Right lobe of liver (tissue), 6 donors: Measurements from ENCODE around the gene CCL4. TPM values are rescaled to one million over a fixed set of nuclear protein-coding genes. Genes with fewer than 3 reads are reported as not detected.
"Not testable (repeated sequence)": the region's sequence is repeated elsewhere in the genome, so short reads cannot be mapped to it uniquely, and the experiment has no call there.

Experiments
- ATAC-seq, 4 donors: fragments of 200-7000 bp; cut with Tn5 transposase; one replicate each; pipeline ENCODE4 v1.9.1; 2020; ENCODE audit warnings: mild to moderate bottlenecking in 4 of 4, moderate library complexity in 4 of 4
- DNase-seq, 3 donors: peaks; one replicate each; pipeline ENCODE4 v3.0.0-alpha.2; 2020
- H3K27ac ChIP-seq, 3 donors: fragments of 200-600 bp; one replicate each; pipeline ENCODE4 v1.8.0; 2022
- H3K27me3 ChIP-seq, 2 donors: fragments of 200-600 bp; one replicate each; pipeline ENCODE4 v1.8.0; 2022
- H3K36me3 ChIP-seq, 4 donors: fragments of 200-600 bp; sonication (generic) in 1 of 4; one replicate each; pipeline versions ENCODE4 v1.5.1 to v1.8.0; 2017 to 2022; ENCODE audit warnings: control low read depth in 1 of 4
- H3K4me1 ChIP-seq, 4 donors: fragments of 200-600 bp; sonication (generic) in 1 of 4; one replicate each; pipeline versions ENCODE4 v1.5.1 to v1.8.0; 2017 to 2022; ENCODE audit warnings: control low read depth in 1 of 4
- H3K4me3 ChIP-seq, 3 donors: fragments of 200-600 bp; one replicate each; pipeline ENCODE4 v1.8.0; 2022
- H3K9me3 ChIP-seq, 4 donors: fragments of 200-600 bp; sonication (generic) in 1 of 4; one replicate each; pipeline versions ENCODE4 v1.5.1 to v1.8.0; 2017 to 2022; ENCODE audit warnings: control low read depth in 1 of 4
- CTCF ChIP-seq, 4 donors: fragments of 200-600 bp in 3 of 4; fragments of 450-650 bp in 1 of 4; IDR thresholded peaks; one replicate each; pipeline versions ENCODE4 v1.5.1 to v1.8.0; 2016 to 2022; ENCODE audit warnings: antibody characterized with exemption in 4 of 4, mild to moderate bottlenecking in 2 of 4
- POLR2A ChIP-seq: fragments of 450-650 bp; IDR thresholded peaks from one replicate; pipeline ENCODE4 v1.6.1; 2017; ENCODE audit warnings: antibody characterized with exemption, mild to moderate bottlenecking
- WGBS: methylation state at CpG from one replicate; pipeline ENCODE4 v1.1.6; 2018; ENCODE audit warnings: low coverage, low lambda C conversion rate; ENCODE audit not compliant: insufficient coverage; ENCODE audit errors: missing lambda C conversion rate; 5-methylcytosine and 5-hydroxymethylcytosine counted together
- intact Hi-C, 2 donors: fragments of 100-400 bp; cut with DNase I; formaldehyde crosslinking; loops; one replicate each; pipeline versions ENCODE4 v1.11.2 to v1.14.1; 2022
- total RNA-seq, 6 experiments: library from RNA; depleted of rRNA in 2 of 6; stranded (reverse); fragments of >200 nt in 2 of 6; fragmentation: NEBNext Ultra II Directional in 3 of 6; extraction: Animal tissue kit (Norgen Biotek cat#: 25700) in 3 of 6; gene quantifications; one replicate each; pipeline versions ENCODE4 v1.1.0 to v1.2.4, GENCODE V29; 2016 to 2023
- donor health status: DM: no; HTN: yes; CAD: no.
- donor health status: DM: no; HTN: no; CAD: no.
- donor health status: DM: no; HTN: no; CAD: no.
- donor health status: DM: no; HTN: yes; CAD: no.
- donor health status: DM: no; HTN: yes; CAD: no.

CCL4 gene
- total RNA-seq, 6 experiments from 2014 or later, result 0.79 to 7.1 (median 2.4) TPM

- Histone ChIP-seq H3K4me3 (no peak overlapping the region), H3K9me3 (no peaks in the 10 kb centered on the region), H3K36me3 (no peaks in the 10 kb centered on the region), H3K27me3 (no peaks in the 10 kb centered on the region), H3K27ac (no peak overlapping the region), H3K4me1 (no peaks in the 10 kb centered on the region)
- DNase-seq (no peak), ATAC-seq (no peak)
- WGBS, result 73% methylated on average over 1 of the region's 1 CpG
- intact Hi-C loops, result loop anchor here (10.0 kb wide), 2 partner anchors 70 to 90 kb away; partner anchors contain the start of genes CCL14 (in 2 of the 2) and CCL16 (in 2 of the 2)
- no peak for TF ChIP-seq POLR2A
- no peak for TF ChIP-seq CTCF (IDR thresholded peaks at IDR 0.05)
These were observed 29.3 kb upstream of the CCL4 start for GRCh38 chr17:36074365-36074764.

- intact Hi-C loops, H3K9me3 ChIP-seq, H3K4me3 ChIP-seq, H3K36me3 ChIP-seq, H3K27ac ChIP-seq, H3K27me3 ChIP-seq, DNase-seq: not testable (repeated sequence)
- peaks cover 0 to 19% (median 6%) of the 10 kb centered on the region in 4 donors for H3K4me1 ChIP-seq
- peak in 1 of 4 donors; percentile 9 for ATAC-seq
- WGBS, result 60% methylated on average over 3 of the region's 5 CpGs
These were observed 21.8 kb upstream of the CCL4 start for GRCh38 chr17:36081681-36082471.

- intact Hi-C loops, DNase-seq, H3K36me3 ChIP-seq, H3K27me3 ChIP-seq, H3K9me3 ChIP-seq, H3K4me3 ChIP-seq, H3K27ac ChIP-seq: not testable (repeated sequence)
- WGBS, result 54% methylated on average over 7 of the region's 8 CpGs
- H3K4me1 ChIP-seq, result peaks cover 0 to 24% (median 8%) of the 10 kb centered on the region in 4 donors
- ATAC-seq, result peak; percentile 23 to 60 (median 54)
These were observed 21.0 kb upstream of the CCL4 start for GRCh38 chr17:36082482-36083120.

- H3K27ac ChIP-seq, H3K27me3 ChIP-seq, H3K36me3 ChIP-seq, intact Hi-C loops, H3K9me3 ChIP-seq, DNase-seq, ATAC-seq, H3K4me3 ChIP-seq: not testable (repeated sequence)
- 68% methylated on average over 2 of the region's 2 CpGs for WGBS
- H3K4me1 ChIP-seq, result peaks cover 0 to 24% (median 8%) of the 10 kb centered on the region in 4 donors
These were observed 19.9 kb upstream of the CCL4 start for GRCh38 chr17:36083691-36084090.

GRCh38 chr17:36085765-36086164 is 17.9 kb upstream of the CCL4 start:
- 5% methylated on average over 1 of the region's 1 CpG for WGBS
- intact Hi-C loops, result no loop called here
- DNase-seq, result no peak
- H3K9me3 ChIP-seq, result no peaks in the 10 kb centered on the region
- no peaks in the 10 kb centered on the region for H3K36me3 ChIP-seq
- H3K27me3 ChIP-seq, result no peaks in the 10 kb centered on the region
- peaks cover 0 to 24% (median 8%) of the 10 kb centered on the region in 4 donors for H3K4me1 ChIP-seq
- ATAC-seq, result peak; percentile 59 to 73 (median 66)
- TF ChIP-seq POLR2A (no peak), CTCF (IDR thresholded peaks at IDR 0.05) (no peak)
- H3K27ac ChIP-seq, result no peak overlapping the region
- no peak overlapping the region for H3K4me3 ChIP-seq

GRCh38 chr17:36086791-36087190 is 16.8 kb upstream of the CCL4 start:
- no peak for DNase-seq
- Histone ChIP-seq H3K9me3 (no peaks in the 10 kb centered on the region), H3K36me3 (no peaks in the 10 kb centered on the region), H3K27ac (no peak overlapping the region), H3K4me3 (no peak overlapping the region), H3K4me1 (peaks cover 0 to 24% (median 8%) of the 10 kb centered on the region in 4 donors), H3K27me3 (no peaks in the 10 kb centered on the region)
- WGBS, result 33% methylated on average over 1 of the region's 1 CpG
- peak in 2 of 4 donors; percentile 16 to 39 for ATAC-seq
- TF ChIP-seq POLR2A (no peak), CTCF (IDR thresholded peaks at IDR 0.05) (no peak)
- intact Hi-C loops, result no loop called here

GRCh38 chr17:36087471-36087870 is 16.2 kb upstream of the CCL4 start:
- WGBS, result no CpG with 5 or more reads among the region's 3 CpGs
- not testable (repeated sequence) for H3K9me3 ChIP-seq

GRCh38 chr17:36087897-36088572 is 15.6 kb upstream of the CCL4 start:
- H3K36me3 ChIP-seq, H3K9me3 ChIP-seq, H3K4me3 ChIP-seq, H3K27me3 ChIP-seq, H3K27ac ChIP-seq, intact Hi-C loops, ATAC-seq, DNase-seq: not testable (repeated sequence)
- 84% methylated on average over 9 of the region's 10 CpGs for WGBS
- H3K4me1 ChIP-seq, result peaks cover 0 to 26% (median 8%) of the 10 kb centered on the region in 4 donors

More at GRCh38 chr17:36087471-36087870, 16.2 kb upstream of the CCL4 start:
- DNase-seq, H3K27ac ChIP-seq, H3K36me3 ChIP-seq, intact Hi-C loops, H3K27me3 ChIP-seq, H3K4me3 ChIP-seq: not testable (repeated sequence)
- peak; percentile 46 to 84 (median 48) for ATAC-seq
- H3K4me1 ChIP-seq, result peaks cover 0 to 26% (median 8%) of the 10 kb centered on the region in 4 donors
